HCT116 (cell line): ENCODE measurements around the gene ARL15. TPM values are rescaled to one million over a fixed set of nuclear protein-coding genes. Genes with fewer than 3 reads are reported as not detected.

Experiments used
- ATAC-seq: fragments of 200-7000 bp; cut with Tn5 transposase; 2 replicates; pipeline ENCODE4 v1.9.1; 2020; ENCODE audit warnings: mild to moderate bottlenecking, moderate library complexity
- BruUV-seq: library from RNA; stranded (reverse); fragments of 400-500 nt; replicated peaks from 2 replicates; lab custom pipeline; 2021; lab: Mats Ljungman, UMichigan
- CTCF ChIA-PET: fragments of 300-600 bp; sonication (Branson Sonifier 250); formaldehyde crosslinking; loops from one replicate; lab custom pipeline; 2021; ENCODE audit warnings: antibody characterized with exemption; lab: Charles Lee
- POLR2A ChIA-PET: fragments of 300-600, 350-600 bp; sonication (Branson Sonifier 250); formaldehyde crosslinking; loops from one replicate; lab custom pipeline; 2021; ENCODE audit warnings: antibody characterized with exemption; lab: Charles Lee
- RAD21 ChIA-PET, 2 experiments: fragments of 300-600 bp; sonication (Branson Sonifier 250); formaldehyde crosslinking; loops; one replicate each; lab custom pipeline; 2023; ENCODE audit warnings: low total read pairs in 2 of 2; ENCODE audit not compliant: uncharacterized antibody in 2 of 2, unreplicated experiment in 2 of 2, low non-redundant PET in 1 of 2; lab: Charles Lee
- DNase-seq: peaks from one replicate; pipeline ENCODE4 v3.0.0-alpha.2; 2010; ENCODE audit warnings: low read depth, low spot score
- H2AFZ ChIP-seq: fragments of 200-600 bp; shearing (Covaris generic), sonication (generic); 2 replicates; pipeline ENCODE4 v1.6.1; 2017; ENCODE audit warnings: low read depth, mixed run types, mixed read lengths, antibody characterized with exemption, low read length; ENCODE audit not compliant: poor library complexity, severe bottlenecking
- H3K27ac ChIP-seq: 2 replicates; pipeline ENCODE4 v1.5.1; 2012; ENCODE audit warnings: low read depth, low read length
- H3K27me3 ChIP-seq: fragments of 200-600 bp; sonication (generic); 2 replicates; pipeline ENCODE4 v1.6.1; 2016; ENCODE audit warnings: mixed run types, low read length, mixed read lengths; ENCODE audit not compliant: insufficient read depth
- H3K36me3 ChIP-seq, 2 experiments: fragments of 200-500 bp in 1 of 2; fragments of 200-600 bp in 1 of 2; sonication (Bioruptor generic) in 1 of 2; sonication (generic) in 1 of 2; 2 replicates each; pipeline versions ENCODE4 v1.5.1 to v1.6.1; 2014 to 2016; ENCODE audit warnings: low read length in 2 of 2, inconsistent platforms in 1 of 2, mixed read lengths in 1 of 2, mixed run types in 1 of 2; ENCODE audit not compliant: insufficient read depth in 2 of 2, control insufficient read depth in 1 of 2
- H3K4me1 ChIP-seq, 2 experiments: fragments of 200-600 bp in 1 of 2; sonication (generic) in 1 of 2; 2 replicates each; pipeline versions ENCODE4 v1.5.1 to v1.6.1; 2012 to 2017; ENCODE audit warnings: low read length in 2 of 2, inconsistent platforms in 1 of 2, mild to moderate bottlenecking in 1 of 2, mixed read lengths in 1 of 2, mixed run types in 1 of 2, moderate library complexity in 1 of 2; ENCODE audit not compliant: insufficient read depth in 2 of 2, control insufficient read depth in 1 of 2
- H3K4me2 ChIP-seq: fragments of 200-600 bp; sonication (generic); 2 replicates; pipeline ENCODE4 v1.6.1; 2017; ENCODE audit warnings: mixed run types, low read length, mixed read lengths
- H3K4me3 ChIP-seq, 2 experiments: fragments of 200-600 bp in 1 of 2; sonication (generic) in 1 of 2; replicated peaks in 1 of 2; 2 replicates each; pipeline ENCODE4 v1.5.1; 2011 to 2016; ENCODE audit warnings: low read length in 2 of 2, control low read depth in 1 of 2, low read depth in 1 of 2, mild to moderate bottlenecking in 1 of 2, mixed read lengths in 1 of 2, mixed run types in 1 of 2
- H3K79me2 ChIP-seq: fragments of 200-600 bp; sonication (generic); 2 replicates; pipeline ENCODE4 v1.6.1; 2017; ENCODE audit warnings: mild to moderate bottlenecking, mixed run types, low read length, moderate library complexity, mixed read lengths; ENCODE audit not compliant: insufficient read depth
- H3K9ac ChIP-seq: fragments of 200-600 bp; sonication (generic); 2 replicates; pipeline ENCODE4 v1.6.1; 2016; ENCODE audit warnings: low read length, mixed read lengths
- H3K9me2 ChIP-seq: fragments of 200-600 bp; sonication (generic), shearing (Covaris generic); 2 replicates; pipeline ENCODE4 v1.6.1; 2017; ENCODE audit warnings: mixed run types, mild to moderate bottlenecking, moderate library complexity; ENCODE audit not compliant: insufficient read depth
- H3K9me3 ChIP-seq, 2 experiments: fragments of 200-500 bp in 1 of 2; fragments of 200-600 bp in 1 of 2; sonication (Bioruptor generic) in 1 of 2; sonication (generic) in 1 of 2; 2 replicates each; pipeline ENCODE4 v1.6.1; 2014 to 2017; ENCODE audit warnings: low read length in 2 of 2, mixed read lengths in 2 of 2, inconsistent platforms in 1 of 2, low read depth in 1 of 2, mild to moderate bottlenecking in 1 of 2, mixed run types in 1 of 2, moderate library complexity in 1 of 2; ENCODE audit not compliant: control insufficient read depth in 1 of 2, insufficient read depth in 1 of 2
- H4K20me1 ChIP-seq: fragments of 200-600 bp; sonication (generic), shearing (Covaris generic); 2 replicates; pipeline ENCODE4 v1.6.1; 2017; ENCODE audit warnings: mixed run types, mild to moderate bottlenecking, moderate library complexity; ENCODE audit not compliant: insufficient read depth
- CEBPB ChIP-seq: IDR thresholded peaks from 2 replicates; pipeline ENCODE4 v1.6.1; 2012; ENCODE audit warnings: low read depth
- EGR1 ChIP-seq: IDR thresholded peaks from 2 replicates; pipeline ENCODE4 v1.6.1; 2012; ENCODE audit warnings: low read depth
- ELF1 ChIP-seq: IDR thresholded peaks from 2 replicates; pipeline ENCODE4 v1.6.1; 2012; ENCODE audit warnings: low read depth, borderline replicate concordance
- FOSL1 ChIP-seq: IDR thresholded peaks from 2 replicates; pipeline ENCODE4 v1.6.1; 2012; ENCODE audit warnings: low read depth
- JUND ChIP-seq: IDR thresholded peaks from 2 replicates; pipeline ENCODE4 v1.6.1; 2012
- MAX ChIP-seq: IDR thresholded peaks from 2 replicates; pipeline ENCODE4 v1.6.1; 2012
- REST ChIP-seq: IDR thresholded peaks from 2 replicates; pipeline ENCODE4 v1.6.1; 2012; ENCODE audit warnings: low read depth
- SIN3A ChIP-seq: IDR thresholded peaks from 2 replicates; pipeline ENCODE4 v1.6.1; 2012; ENCODE audit warnings: low read depth
- SP1 ChIP-seq: IDR thresholded peaks from 2 replicates; pipeline ENCODE4 v1.6.1; 2012; ENCODE audit warnings: low read depth
- SRF ChIP-seq: IDR thresholded peaks from 2 replicates; pipeline ENCODE4 v1.6.1; 2012; ENCODE audit warnings: low read depth
- TCF7L2 ChIP-seq: IDR thresholded peaks from 2 replicates; pipeline ENCODE4 v1.7.0; 2011; ENCODE audit warnings: borderline replicate concordance, inconsistent platforms; ENCODE audit not compliant: insufficient read depth, insufficient read length; ENCODE audit errors: extremely low read depth
- ZBTB33 ChIP-seq: IDR thresholded peaks from 2 replicates; pipeline ENCODE4 v1.6.1; 2011; ENCODE audit warnings: mild to moderate bottlenecking, low read length, moderate library complexity; ENCODE audit not compliant: insufficient replicate concordance; ENCODE audit errors: extremely low read depth
- ZFX ChIP-seq: fragments of 450-650 bp; IDR thresholded peaks from 2 replicates; pipeline ENCODE4 v1.6.1; 2017
- ZNF274 ChIP-seq: fragments of 200-500 bp; sonication (Bioruptor generic); IDR thresholded peaks from 2 replicates; pipeline ENCODE4 v1.6.1; 2014; ENCODE audit warnings: mild to moderate bottlenecking, low read depth, low read length, inconsistent platforms
- intact Hi-C: fragments of 100-400 bp; cut with micrococcal nuclease; formaldehyde crosslinking; loops from 2 replicates; pipeline ENCODE4 v1.10.0; 2022
- total RNA-seq: library from RNA; stranded (reverse); gene quantifications from one replicate; pipeline ENCODE4 v1.2.1, GENCODE V29; 2021; ENCODE audit not compliant: unreplicated experiment

The ARL15 gene
- total RNA-seq, 1 experiment from 2014 or later: 15.0 TPM

- H3K27ac ChIP-seq: no peak overlapping the region
- no peak for ATAC-seq
- no peak overlapping the region for H3K9ac ChIP-seq
- H3K4me3 ChIP-seq: no peak overlapping the region
- no peaks in the 10 kb centered on the region for H3K27me3 ChIP-seq
- H3K79me2 ChIP-seq: no peaks in the 10 kb centered on the region
- ChIA-PET RAD21 (no interaction called here), POLR2A (no interaction called here), CTCF (no interaction called here)
- DNase-seq: no peak
- BruUV-seq: no TSS peak
- no peaks in the 10 kb centered on the region for H3K9me3 ChIP-seq
- no peaks in the 10 kb centered on the region for H3K36me3 ChIP-seq
- H2AFZ ChIP-seq: no peak overlapping the region
- no peaks in the 10 kb centered on the region for H3K4me1 ChIP-seq
- intact Hi-C loops: no loop called here
- H3K4me2 ChIP-seq: no peak overlapping the region
- no peaks in the 10 kb centered on the region for H4K20me1 ChIP-seq
- H3K9me2 ChIP-seq: no peaks in the 10 kb centered on the region
- no peak for TF ChIP-seq SRF
- no peak for TF ChIP-seq TCF7L2
- no peak for TF ChIP-seq JUND
- TF ChIP-seq ELF1: no peak
- TF ChIP-seq REST: no peak
- no peak for TF ChIP-seq FOSL1
- TF ChIP-seq SIN3A: no peak
- TF ChIP-seq ZFX: no peak
- TF ChIP-seq CEBPB: no peak
- no peak for TF ChIP-seq ZNF274
- no peak for TF ChIP-seq SP1
- TF ChIP-seq EGR1: no peak
- TF ChIP-seq ZBTB33: no peak
- TF ChIP-seq MAX: no peak
Measured at GRCh38 chr5:54211912-54212311, 98.5 kb downstream of the ARL15 start.
